IPS DF 19.7 (cell line): ENCODE data around the gene HDC.

Experiments used
- DNase-seq: peaks from one replicate; pipeline ENCODE4 v3.0.0-alpha.2; 2013; ENCODE audit warnings: low read depth, low spot score

The HDC gene

DNA sequence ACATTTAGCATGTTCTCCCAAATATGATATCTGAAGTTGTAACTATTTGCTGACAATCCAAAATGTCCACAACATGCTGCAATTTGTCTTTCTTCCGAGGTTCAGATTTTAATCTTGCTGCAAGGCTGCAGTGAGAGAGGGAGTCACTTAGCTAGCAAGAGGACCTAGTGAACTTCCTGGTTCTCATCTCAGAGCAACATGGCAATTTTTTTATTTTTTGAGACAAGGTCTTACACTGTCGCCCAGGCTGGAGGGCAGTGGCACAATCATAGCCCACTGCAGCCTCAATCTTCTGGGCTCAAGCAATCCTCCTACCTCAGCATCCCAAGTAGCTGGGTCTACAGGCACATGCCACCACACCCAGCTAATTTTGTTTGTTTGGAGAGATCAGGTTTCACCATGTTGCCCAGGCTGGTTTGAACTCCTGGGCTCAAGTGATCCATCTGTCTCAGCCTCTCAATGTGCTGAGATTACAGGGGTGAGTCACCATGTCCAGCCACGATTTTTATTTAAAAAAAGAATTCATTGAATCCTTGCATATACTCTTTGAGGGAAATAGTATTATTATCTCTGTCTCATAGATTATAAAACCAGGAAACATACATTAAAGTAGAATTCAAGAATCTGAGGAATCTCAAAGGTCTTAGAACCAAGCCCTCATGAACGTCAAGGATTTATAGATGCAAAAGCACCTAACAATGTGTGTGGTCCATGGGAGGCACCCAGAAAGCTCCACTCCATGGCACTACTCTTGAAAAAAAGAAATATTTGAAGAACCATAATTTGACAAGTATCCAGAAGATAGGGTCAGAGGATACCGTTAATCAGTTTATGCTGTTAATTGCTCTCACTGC is 9.1 kb downstream of the HDC start:
- no peak for DNase-seq

DNA sequence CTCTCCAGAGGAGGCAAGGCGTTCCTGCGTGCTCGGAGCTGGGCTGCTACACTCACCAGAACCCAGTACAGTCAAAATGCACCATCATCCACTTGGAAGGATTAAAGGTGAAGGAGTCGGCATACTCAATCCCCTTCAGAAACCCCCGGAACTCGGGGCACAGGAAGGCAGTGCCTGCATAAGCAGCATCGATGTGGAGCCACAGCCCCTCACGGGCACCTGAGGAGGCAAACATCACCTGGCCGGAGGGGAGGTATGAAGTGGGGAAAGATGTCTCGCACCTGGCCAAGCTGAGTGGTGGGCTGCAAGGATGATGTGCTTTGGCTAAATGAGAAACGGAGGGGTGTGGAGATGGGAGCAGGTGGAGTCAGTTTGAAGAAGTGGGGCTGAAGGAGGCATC is 13.0 kb downstream of the HDC start:
- no peak for DNase-seq

DNA sequence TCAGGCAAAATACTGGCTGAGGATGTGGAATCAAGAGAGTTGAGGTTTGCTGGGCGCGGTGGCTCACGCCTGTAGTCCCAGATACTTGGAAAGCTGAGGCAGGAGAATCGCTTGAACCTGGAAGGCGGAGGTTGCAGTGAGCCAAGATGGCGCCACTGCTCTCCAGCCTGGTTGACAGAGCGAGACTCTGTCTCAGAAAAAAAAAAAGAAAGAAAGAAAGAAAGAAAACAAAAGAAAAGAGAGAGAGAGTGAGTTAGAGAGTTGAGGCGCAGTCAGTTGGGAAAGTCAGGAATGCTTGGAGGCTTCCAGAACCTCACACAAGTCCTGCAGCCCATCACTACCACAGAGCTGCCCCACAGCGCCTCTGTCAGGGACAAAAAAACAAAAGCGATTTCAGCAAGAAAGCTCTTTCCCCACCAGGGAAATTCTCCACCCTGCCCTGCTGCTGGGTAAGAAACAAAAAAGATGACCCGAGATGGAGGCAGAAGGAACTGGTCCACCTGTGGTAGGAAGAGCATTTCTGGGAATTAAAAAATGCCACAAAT is 13.8 kb downstream of the HDC start:
- no peak for DNase-seq

DNA sequence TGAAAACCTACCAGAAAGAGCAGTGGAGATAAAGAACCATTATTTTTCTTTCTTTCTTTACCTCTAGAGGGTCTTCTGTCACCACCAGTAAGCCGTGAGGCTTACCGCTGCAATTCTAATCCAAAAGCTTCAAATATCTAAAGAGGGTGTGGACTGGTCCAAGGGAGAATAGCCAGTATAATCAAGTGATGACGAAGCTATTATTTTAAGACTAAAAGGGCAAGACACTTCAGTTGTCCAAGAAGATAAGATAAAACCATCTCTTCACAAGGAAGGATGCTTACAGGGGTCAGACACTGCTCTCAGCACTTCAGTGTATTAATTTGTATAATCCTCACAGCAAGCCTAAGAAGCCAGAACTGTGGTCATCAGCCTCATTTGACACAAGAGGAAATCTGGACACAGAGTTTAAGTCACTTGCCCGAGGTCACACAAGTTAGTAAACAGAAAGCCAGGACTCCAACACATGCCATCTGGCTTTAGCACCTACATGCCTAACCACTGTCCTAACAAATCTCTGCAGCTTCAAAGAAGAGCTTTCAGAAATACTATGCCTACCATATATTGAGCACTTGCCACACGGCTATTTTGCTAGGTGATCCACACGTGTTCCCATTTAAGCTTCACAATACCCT is 14.6 kb downstream of the HDC start:
- no peak for DNase-seq

DNA sequence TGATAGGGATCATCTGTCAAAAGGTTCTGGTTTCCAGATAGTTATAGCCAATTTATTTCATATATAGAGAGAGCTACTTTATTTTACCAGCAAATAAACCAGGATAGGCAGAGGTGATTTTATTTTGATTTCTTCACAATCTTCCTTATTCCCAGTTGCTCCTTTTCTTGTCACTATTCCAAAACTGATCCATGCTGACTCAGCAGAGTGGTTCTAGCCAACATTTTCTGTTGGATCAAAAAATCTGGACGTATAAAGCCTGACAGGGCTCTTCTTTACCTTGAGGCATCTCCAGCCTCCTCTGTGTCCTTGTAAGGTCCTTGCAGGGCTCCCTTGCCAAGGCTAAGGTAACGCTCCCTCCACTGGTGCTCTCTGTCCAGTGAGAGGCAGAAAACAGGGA is 15.8 kb downstream of the HDC start:
- DNase-seq: no peak

DNA sequence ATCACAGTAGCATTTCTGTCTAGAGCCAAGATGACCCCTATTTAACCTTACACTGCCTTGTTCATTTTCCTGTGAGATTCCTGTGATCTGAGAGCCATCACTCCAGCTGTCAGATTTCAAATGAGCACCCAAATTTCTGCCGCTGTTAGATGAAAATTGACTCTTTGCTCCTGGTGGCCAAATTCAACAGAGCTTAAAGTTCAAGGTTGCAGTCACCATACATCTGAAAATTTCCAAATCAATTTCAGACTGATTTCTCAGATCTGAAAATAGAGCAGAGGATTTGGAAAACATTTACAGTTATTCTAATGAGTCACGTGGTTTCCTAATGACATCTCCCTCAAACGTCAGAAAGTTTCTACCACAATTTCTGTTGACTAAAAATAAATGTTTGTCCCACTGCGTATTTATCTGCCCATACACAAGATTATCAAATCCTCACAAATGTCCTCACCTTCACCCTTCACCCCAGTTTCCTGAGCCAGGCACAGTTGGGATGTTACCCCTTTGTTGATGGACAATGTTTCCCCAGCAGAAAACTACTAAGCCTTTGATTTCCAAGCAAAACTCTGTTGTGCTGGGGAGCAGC is 16.4 kb downstream of the HDC start:
- DNase-seq: no peak

DNA sequence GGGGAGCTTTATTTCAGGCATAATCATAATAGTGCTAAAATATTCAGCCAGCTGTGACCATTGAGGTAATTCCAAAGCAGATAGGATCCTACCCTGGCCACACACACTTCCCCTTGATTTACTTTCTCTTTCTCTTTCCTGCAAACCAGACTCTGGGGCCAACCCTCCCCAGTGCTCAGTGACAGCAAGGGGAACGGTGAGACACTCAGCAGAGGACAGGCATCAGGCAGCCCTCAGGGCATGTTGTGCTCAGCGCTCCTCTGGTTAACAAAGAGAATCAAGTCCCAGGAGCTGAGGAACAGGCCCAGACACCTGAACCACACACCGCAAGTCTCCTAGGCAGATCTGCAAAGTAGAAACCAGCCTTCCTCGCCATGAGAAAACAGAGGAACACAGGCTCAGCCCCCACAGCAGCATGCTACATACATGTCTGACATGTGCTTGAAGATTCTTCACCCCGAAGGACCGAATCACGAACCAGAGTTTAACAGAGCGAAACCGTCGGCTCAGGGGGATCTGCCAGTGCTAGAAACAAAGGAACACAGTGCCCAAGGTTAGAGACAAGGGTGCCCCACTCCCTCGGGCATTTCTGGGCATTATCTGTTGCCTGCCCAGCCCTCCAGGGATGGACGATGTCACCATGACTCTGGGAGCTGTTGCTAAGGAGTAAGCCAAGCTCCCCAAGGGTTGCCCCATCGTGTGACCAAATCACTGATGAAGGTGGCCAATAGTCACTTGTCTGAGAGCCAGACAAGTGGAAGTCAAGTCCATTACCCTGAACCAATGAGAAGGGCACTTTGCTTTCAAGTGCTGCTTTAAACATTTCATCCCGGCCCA is 17.5 kb downstream of the HDC start:
- DNase-seq: no peak

DNA sequence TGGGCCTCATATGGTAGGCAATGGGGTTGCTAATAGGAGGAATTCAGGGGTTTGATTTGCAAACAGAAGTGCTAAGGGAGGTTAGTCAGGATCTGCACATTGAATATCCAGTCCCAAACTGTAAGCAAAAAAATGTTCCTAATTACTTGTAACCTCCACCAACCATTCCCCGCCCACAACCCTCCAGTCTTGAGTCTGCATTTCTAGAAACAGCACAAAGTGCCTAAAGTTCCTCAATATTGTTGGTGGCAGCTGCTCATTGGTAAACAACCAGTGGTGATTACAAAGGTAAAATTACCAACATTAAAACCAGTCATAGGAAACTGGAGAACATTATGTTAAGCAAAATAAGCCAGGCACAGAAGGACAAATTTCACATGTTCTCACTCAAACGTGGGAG is 18.9 kb downstream of the HDC start:
- no peak for DNase-seq

DNA sequence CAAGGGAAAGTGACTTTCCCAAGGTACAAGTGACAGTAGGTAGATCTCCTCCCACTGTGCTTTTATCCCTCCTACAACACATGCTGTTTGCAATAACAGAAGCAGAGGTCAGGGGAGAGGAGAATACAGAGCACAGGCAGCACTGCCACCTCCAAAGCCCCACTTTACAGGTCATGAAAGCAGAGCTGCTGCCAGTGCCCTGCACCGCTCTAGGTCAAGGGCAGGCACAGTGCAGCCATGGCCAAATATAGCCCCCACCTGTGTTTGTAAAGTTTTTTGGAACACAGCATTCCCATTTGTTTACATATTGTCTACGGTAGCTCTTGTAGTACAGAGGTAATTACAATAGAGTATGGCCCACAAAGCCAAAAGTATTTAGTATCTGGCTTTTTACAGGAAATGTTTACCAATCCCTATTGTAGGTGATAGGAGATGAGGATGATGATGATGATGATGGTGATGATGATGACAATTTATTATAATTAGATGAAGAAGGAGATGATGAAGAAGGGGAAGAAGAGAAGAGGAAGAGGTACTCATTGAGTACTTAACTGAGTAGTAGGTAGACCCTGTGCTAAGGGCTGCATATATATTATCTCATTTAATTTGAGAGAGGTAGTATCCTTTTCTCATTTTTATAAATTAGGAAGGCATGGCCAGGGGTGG is 20.4 kb downstream of the HDC start:
- no peak for DNase-seq

DNA sequence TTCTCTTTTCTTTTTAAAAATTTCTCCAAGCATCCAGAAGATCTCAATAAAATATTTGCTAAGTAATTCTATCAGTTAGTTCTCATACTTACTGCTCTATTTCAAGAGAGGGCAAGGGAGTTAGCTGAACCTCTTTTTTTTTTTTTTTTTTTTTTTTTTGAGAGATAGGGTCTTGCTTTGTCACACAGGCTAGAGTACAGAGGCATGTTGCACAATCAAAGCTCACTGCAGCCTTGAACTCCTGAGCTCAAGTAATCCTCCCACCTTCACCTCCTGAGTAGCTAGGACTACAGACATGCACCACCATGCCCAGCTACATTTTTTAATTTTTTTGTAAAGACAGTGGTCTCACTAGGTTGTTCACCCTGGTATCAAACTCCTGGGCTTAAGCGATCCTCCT is 21.4 kb downstream of the HDC start:
- DNase-seq: no peak

DNA sequence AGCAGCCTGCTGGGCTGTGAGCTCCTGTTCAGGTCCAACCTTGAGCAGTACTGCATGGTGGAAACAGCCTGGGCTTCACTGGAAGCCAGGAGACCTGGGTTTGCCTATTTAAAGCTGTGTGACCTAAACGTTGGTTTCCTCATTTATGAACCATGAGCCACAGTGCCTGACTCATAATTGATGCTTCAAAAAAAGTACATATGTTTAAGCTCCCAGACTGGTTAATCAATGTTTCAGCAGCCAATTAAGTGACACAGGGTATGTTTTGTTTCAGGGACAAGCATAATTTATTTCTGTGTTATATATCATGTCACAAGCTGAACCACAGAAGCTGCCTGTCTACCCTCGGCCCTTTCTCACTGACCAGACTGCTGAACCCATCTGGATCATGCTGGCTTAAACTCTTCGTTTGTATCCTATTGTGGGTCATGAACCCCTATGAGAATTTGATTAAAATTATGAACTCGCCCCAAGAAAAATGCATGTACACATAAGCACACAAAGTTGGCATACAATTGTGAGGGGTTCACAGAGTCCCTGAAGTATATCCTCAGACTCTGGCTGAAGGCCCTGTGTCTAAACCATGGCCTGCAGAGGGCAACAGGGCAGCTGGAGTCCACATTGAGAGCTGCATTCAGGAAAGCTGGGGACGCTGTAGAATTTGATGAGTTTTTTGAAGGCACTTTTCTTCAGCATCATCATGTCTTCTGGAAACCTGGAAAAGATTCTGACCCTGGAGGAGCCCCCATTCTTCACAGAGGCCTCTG is 23.7 kb downstream of the HDC start:
- DNase-seq: no peak

DNA sequence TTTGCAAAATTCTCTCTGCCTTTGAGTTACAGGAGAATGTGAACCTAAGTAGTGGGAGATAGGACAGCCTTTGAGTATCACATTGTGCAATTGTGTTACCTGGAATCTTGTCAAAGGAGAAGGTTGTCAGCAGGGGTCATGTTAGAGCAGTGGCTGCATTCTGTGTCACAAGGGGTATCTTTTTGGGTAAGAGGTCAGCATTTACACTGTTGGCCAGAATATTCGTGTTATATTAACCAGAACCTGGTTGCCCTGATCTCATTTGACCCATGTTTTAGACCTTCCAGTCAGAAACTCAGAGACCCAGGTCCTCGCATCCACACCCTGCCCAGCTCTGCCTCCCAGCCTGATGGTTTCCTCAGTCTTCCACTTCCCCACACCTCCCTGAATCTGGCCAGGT is 27.3 kb downstream of the HDC start:
- no peak for DNase-seq

DNA sequence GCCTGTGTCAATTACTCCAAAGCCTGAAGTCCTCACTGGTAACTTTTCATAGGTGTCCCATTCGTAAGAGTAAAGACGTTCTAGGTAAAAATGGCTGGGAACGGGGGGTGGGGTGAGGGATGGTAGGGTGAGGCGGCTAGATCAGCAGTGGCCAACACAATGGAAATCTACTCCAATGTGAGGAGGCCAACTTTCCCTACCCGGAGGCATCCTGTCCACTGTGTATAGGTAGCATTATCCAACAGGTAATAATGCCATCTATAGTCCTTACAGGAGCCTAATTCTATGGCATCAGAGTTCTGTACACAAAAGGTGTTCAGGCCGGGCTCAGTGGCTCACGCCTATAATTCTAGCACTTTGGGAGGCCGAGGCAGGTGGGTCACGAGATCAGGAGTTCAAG is 29.1 kb downstream of the HDC start:
- no peak for DNase-seq

DNA sequence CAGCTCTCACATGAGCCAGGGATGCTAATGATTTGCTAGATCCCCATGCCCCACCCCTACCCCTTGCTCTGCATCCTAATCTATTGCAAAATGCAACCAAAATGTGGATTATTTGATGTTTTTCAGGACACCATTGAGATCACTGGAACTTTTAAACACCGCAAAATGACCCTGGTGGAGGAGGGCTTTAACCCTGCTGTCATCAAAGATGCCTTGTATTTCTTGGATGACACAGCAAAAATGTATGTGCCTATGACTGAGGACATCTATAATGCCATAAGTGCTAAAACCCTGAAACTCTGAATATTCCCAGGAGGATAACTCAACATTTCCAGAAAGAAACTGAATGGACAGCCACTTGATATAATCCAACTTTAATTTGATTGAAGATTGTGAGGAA is 29.7 kb downstream of the HDC start:
- no peak for DNase-seq

DNA sequence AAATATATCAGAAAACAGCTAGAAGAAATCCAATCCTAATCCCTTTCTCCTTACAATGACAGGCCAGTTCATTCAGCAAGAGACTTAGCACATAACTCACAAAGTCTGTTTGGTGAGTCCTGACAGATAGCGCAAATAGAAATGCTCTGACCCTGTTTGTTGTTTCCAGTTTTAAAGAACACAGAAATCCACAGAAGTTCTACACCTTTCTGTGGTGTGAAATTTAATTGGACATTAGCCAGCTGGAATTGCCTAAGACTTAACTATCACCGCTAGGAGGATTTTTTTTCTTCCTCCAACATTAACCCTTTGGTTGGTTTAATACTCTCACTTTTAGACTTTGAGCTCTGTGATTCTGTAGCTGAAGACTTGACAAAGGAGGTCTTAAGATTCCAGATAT is 30.8 kb downstream of the HDC start:
- no peak for DNase-seq

DNA sequence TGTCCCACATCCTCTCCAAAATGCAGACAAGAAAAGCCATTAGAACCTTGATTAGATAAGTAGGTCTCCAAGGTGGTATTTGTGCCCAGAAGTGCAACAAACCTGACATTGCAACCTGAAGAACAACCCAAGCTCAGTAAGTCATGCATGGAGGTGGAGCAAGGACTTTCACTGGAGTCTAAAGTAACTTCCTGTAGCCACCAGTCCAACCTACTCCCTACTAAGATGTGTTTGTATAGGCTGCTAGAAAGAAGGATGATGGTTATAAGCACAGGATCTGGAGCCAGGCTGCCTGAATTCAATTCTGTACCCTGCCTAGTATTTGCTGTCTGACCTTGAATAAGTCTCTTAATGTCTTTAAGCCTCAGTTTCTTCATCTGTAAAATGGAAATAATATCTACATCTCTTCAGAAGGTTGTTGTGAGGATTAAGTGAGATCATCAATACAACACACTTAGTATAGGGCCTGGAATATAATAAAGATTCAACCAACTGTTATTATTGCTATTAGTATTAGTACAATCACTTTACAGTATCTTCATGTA is 32.3 kb downstream of the HDC start:
- no peak for DNase-seq

DNA sequence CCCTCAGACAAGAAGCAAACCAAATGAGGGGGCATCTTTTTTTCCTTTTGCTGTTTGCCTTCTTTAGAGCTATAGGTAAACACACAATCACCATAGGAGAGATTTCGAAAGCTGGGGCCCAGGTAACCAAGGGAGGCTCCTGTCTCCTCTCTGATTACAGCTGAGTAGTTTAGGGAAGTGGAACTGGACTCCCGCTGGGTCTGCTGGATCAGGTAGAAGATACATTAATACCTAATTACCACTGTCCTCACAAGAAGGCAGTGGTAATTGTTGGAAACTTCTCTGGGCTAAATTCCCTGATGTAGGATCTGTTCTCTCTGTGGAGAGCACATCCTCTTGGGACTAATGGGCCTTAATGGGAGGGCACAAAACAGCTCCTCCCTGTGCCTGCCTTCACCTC is 32.7 kb downstream of the HDC start:
- DNase-seq: no peak

DNA sequence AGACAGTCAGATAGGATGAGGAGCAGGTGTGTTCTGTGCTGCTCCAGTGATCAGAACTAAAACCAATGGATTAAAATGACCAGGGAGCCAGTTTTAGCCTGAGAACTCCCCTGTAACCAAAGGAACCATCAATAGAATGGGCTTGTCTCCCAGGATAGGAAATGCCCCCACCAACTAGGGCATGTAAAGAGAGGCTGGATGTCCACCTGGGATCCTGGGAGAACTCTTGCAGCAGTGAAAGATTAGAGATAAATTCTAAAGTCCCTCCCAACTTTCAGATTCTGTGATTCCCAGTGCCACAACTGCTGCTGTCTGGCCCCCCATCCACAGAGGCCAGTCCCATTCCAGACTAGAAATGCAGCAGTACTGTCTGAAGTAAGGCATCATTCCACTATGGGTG is 33.8 kb downstream of the HDC start:
- DNase-seq: no peak

DNA sequence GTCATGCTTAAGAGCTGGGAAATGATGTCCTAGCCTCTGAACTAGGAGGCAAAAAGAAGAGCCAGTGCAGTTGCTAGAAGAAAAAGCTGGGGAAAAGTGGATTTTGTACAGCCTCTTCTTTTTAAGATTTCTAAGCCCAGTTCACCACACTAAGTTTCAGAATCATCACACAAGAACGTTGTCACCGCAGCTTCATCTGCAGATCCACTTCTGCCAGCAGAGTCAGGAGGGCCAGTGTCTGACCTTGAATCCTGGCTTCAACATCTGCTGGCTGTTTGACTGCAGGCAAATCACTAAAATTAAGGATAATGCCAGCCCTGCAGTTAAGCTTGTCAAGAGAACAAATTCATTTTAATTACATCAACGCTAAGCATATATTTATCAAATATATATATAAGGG is 36.2 kb downstream of the HDC start:
- no peak for DNase-seq

DNA sequence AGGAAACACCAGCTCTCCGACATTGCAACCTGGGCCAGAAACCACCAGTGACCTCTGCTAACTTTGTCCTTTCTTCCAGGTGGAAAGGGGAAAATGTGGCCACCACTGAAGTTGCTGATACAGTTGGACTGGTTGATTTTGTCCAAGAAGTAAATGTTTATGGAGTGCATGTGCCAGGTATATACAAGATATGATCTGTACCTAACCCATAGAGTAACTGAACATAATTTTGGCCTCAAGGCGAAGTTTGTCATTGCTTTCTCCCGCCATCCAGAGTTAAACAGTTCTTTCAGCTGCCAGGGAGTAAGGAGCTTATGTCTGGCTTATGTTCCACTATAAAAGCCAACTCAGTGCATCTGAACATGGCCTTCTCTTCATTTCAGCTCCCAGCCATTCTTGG is 36.7 kb downstream of the HDC start:
- DNase-seq: no peak
